ENCODE measurements around the gene PRC1. TPM values are rescaled to one million over a fixed set of nuclear protein-coding genes. Genes with fewer than 3 reads are reported as not detected.

The PRC1 gene
- total and polyA plus RNA-seq, 2 of the 13 experiments (the other 11 are each of a cell fraction or from before 2014, with no cell fraction given) = 137 to 162 TPM

- TF ChIP-seq THAP9 (CRISPR knock-in tag; IDR thresholded peaks at IDR 0.05; ENCODE audit: borderline replicate concordance) (peak; percentile 66; the same call in 1 of the 2 replicates), SMARCE1 (IDR thresholded peaks at IDR 0.05; ENCODE audit: borderline replicate concordance) (no peak), PRDM10 (CRISPR knock-in tag; IDR thresholded peaks at IDR 0.05; ENCODE audit: low read depth) (peak; percentile 36; the same call in 1 of the 2 replicates), HNRNPL (IDR thresholded peaks at IDR 0.05; ENCODE audit: low read depth, low read length) (no peak), POLR2A (IDR thresholded peaks at IDR 0.05; ENCODE audit: insufficient read depth in 1 of 2, low read depth in 2 of 2, low read length in 2 of 2) (peak; percentile 77 to 82), ZNF441 (CRISPR knock-in tag; IDR thresholded peaks at IDR 0.05; ENCODE audit: borderline replicate concordance) (peak; percentile 80), CSRNP1 (CRISPR knock-in tag; IDR thresholded peaks at IDR 0.05) (peak; percentile 95), ZNF121 (CRISPR knock-in tag; IDR thresholded peaks at IDR 0.05) (peak; percentile 94; the same call in 1 of the 2 replicates), NR0B2 (CRISPR knock-in tag; IDR thresholded peaks at IDR 0.05) (peak; percentile 77), SETDB1 (CRISPR knock-in tag; IDR thresholded peaks at IDR 0.05; ENCODE audit: borderline replicate concordance) (no peak), NKX3-1 (CRISPR knock-in tag; IDR thresholded peaks at IDR 0.05) (0 out of 2 replicates have a peak, but pooled peaks have one; percentile 39), THAP8 (CRISPR knock-in tag; IDR thresholded peaks at IDR 0.05; ENCODE audit: borderline replicate concordance) (peak; percentile 56; the same call in 1 of the 2 replicates), MBNL3 (CRISPR knock-in tag; conservative IDR thresholded peaks at IDR 0.05) (no peak), FOXA1 (IDR thresholded peaks at IDR 0.05) (no peak), FOXA1 (CRISPR knock-in tag; IDR thresholded peaks at IDR 0.05) (no peak; the same call in 1 of the 2 replicates), AGO1 (IDR thresholded peaks at IDR 0.05; ENCODE audit: low read depth, low read length, poor library complexity, severe bottlenecking) (peak; percentile 73), SP140L (CRISPR knock-in tag; IDR thresholded peaks at IDR 0.05; ENCODE audit: borderline replicate concordance) (no peak), RFX3 (CRISPR knock-in tag; IDR thresholded peaks at IDR 0.05) (no peak)
Measured at GRCh38 chr15:90954712-90955623, 39.4 kb downstream of the PRC1 start, which contains the start of gene RCCD1 (continued).

Measured in HepG2 (cell line).